Sigmoid colon (tissue), 7 donors: ENCODE measurements around the gene ACYP1. TPM values are rescaled to one million over a fixed set of nuclear protein-coding genes. Genes with fewer than 3 reads are reported as not detected.

Source experiments
- DNase-seq: peaks from one replicate; pipeline ENCODE4 v3.0.0-alpha.2; 2019
- H3K27ac ChIP-seq, 4 donors: fragments of 200-600 bp; sonication (generic); one replicate each; pipeline ENCODE4 v1.5.1; 2016 to 2019; ENCODE audit warnings: mild to moderate bottlenecking in 1 of 4
- H3K27me3 ChIP-seq, 3 donors: fragments of 200-600 bp; sonication (generic); one replicate each; pipeline ENCODE4 v1.5.1; 2019; ENCODE audit warnings: mild to moderate bottlenecking in 1 of 3
- H3K36me3 ChIP-seq, 4 donors: fragments of 200-600 bp; sonication (generic); one replicate each; pipeline ENCODE4 v1.5.1; 2016 to 2019
- H3K4me1 ChIP-seq, 4 donors: fragments of 200-600 bp; sonication (generic); one replicate each; pipeline ENCODE4 v1.5.1; 2017 to 2019
- H3K4me3 ChIP-seq, 4 donors: fragments of 200-600 bp; sonication (generic); one replicate each; pipeline ENCODE4 v1.5.1; 2017 to 2019; ENCODE audit warnings: mild to moderate bottlenecking in 2 of 4, moderate library complexity in 1 of 4
- H3K9me3 ChIP-seq, 4 donors: fragments of 200-600 bp in 3 of 4; sonication (generic) in 3 of 4; one replicate each; pipeline versions ENCODE4 v1.5.1 to v1.6.1; 2013 to 2019
- CTCF ChIP-seq, 4 experiments: fragments of 450-650 bp in 3 of 4; fragments of 200-600 bp in 1 of 4; IDR thresholded peaks; one replicate each; pipeline ENCODE4 v1.5.1; 2016 to 2019; ENCODE audit warnings: antibody characterized with exemption in 4 of 4, mild to moderate bottlenecking in 3 of 4, moderate library complexity in 2 of 4
- EP300 ChIP-seq, 4 donors: sonication (generic); formaldehyde crosslinking; IDR thresholded peaks; one replicate each; pipeline ENCODE4 v1.6.1; 2017; ENCODE audit warnings: antibody characterized with exemption in 4 of 4
- POLR2A ChIP-seq, 2 donors: fragments of 450-650 bp; IDR thresholded peaks; one replicate each; pipeline ENCODE4 v1.6.1; 2016; ENCODE audit warnings: antibody characterized with exemption in 2 of 2, mild to moderate bottlenecking in 2 of 2, moderate library complexity in 2 of 2
- POLR2AphosphoS5 ChIP-seq, 4 donors: sonication (generic); formaldehyde crosslinking; IDR thresholded peaks; one replicate each; pipeline ENCODE4 v1.6.1; 2017; ENCODE audit warnings: antibody characterized with exemption in 4 of 4
- WGBS, 2 donors: extraction: QIAGEN DNeasy Blood & Tissue Kit; methylation state at CpG; one replicate each; pipeline ENCODE4 v1.1.7; 2013; 5-methylcytosine and 5-hydroxymethylcytosine counted together
- intact Hi-C: fragments of 100-400 bp; cut with DNase I; formaldehyde crosslinking; loops from one replicate; pipeline ENCODE4 v1.15.1; 2023
- polyA plus RNA-seq, 3 donors: library from polyadenylated mRNA; stranded (reverse); fragments of 200-250 nt; gene quantifications; one replicate each; pipeline ENCODE4 v1.2.3, GENCODE V29; 2013
- total RNA-seq, 4 donors: library from RNA; depleted of rRNA; stranded (reverse); fragments of >200 nt; gene quantifications; one replicate each; pipeline ENCODE4 v1.1.0, GENCODE V29; 2016
- donor health status: healthy with polysubstance abuse.
- donor health status: Bipolar disorder and iron deficiency.
- donor health status: healthy.

ACYP1 gene
- total and polyA plus RNA-seq, 7 donors = 4.2 to 36.3 (median 20.5) TPM

GRCh38 chr14:75077794-75078193 lies 14.0 kb upstream of the ACYP1 start:
- no peak overlapping the region for H3K4me3 ChIP-seq
- TF ChIP-seq POLR2AphosphoS5 (IDR thresholded peaks at IDR 0.05) (peak in 3 of 4 donors; percentile 36 to 66 (median 42)), CTCF (IDR thresholded peaks at IDR 0.05) (no peak), POLR2A (IDR thresholded peaks at IDR 0.05) (no peak), EP300 (IDR thresholded peaks at IDR 0.05) (no peak)
- H3K36me3 ChIP-seq = peaks cover 0 to 4% (median 0%) of the 10 kb centered on the region in 4 donors
- H3K27me3 ChIP-seq = no peaks in the 10 kb centered on the region
- intact Hi-C loops = no loop called here
- H3K27ac ChIP-seq = peak overlapping the region in 3 of 4 donors; percentile 28 to 60 (median 38)
- peaks cover 0 to 48% (median 28%) of the 10 kb centered on the region in 4 donors for H3K4me1 ChIP-seq
- no peak for DNase-seq
- no peaks in the 10 kb centered on the region for H3K9me3 ChIP-seq

GRCh38 chr14:75070383-75070782 lies 6.6 kb upstream of the ACYP1 start:
- peak; percentile 92 for DNase-seq
- intact Hi-C loops = no loop called here
- H3K36me3 ChIP-seq = no peaks in the 10 kb centered on the region
- TF ChIP-seq POLR2A (IDR thresholded peaks at IDR 0.05) (no peak), EP300 (IDR thresholded peaks at IDR 0.05) (peak in 1 of 4 donors; percentile 73), POLR2AphosphoS5 (IDR thresholded peaks at IDR 0.05) (peak; percentile 50 to 83 (median 76))
- H3K27ac ChIP-seq = peak overlapping the region; percentile 93 to 95 (median 94)
- H3K27me3 ChIP-seq = no peaks in the 10 kb centered on the region
- WGBS, 2 donors = 83 to 85% methylated on average over 9 of the region's 9 CpGs
- peaks cover 0 to 41% (median 24%) of the 10 kb centered on the region in 4 donors for H3K4me1 ChIP-seq
- H3K4me3 ChIP-seq = peak overlapping the region in 2 of 4 donors; percentile 61
- no peaks in the 10 kb centered on the region for H3K9me3 ChIP-seq

- H3K27me3 ChIP-seq = no peaks in the 10 kb centered on the region
- H3K36me3 ChIP-seq = no peaks in the 10 kb centered on the region
- no peak for DNase-seq
- H3K4me3 ChIP-seq = peak overlapping the region; percentile 46 to 61 (median 60)
- peak overlapping the region; percentile 93 to 95 (median 94) for H3K27ac ChIP-seq
- WGBS, 2 donors = 15 to 41% methylated on average over 12 of the region's 12 CpGs
- no peaks in the 10 kb centered on the region for H3K9me3 ChIP-seq
- intact Hi-C loops = loop anchor here (2.0 to 5.0 kb wide), 2 partner anchors 19 to 67 kb away; partner anchors contain the start of genes EIF2B2 and MLH3
- H3K4me1 ChIP-seq = peaks cover 0 to 41% (median 24%) of the 10 kb centered on the region in 4 donors
- TF ChIP-seq POLR2AphosphoS5 (IDR thresholded peaks at IDR 0.05) (no peak), POLR2A (IDR thresholded peaks at IDR 0.05) (no peak), CTCF (IDR thresholded peaks at IDR 0.05) (no peak), EP300 (IDR thresholded peaks at IDR 0.05) (no peak)
These were observed 6.0 kb upstream of the ACYP1 start for GRCh38 chr14:75069811-75070145.

GRCh38 chr14:75069121-75069810 lies 5.4 kb upstream of the ACYP1 start, which contains the start of gene ZC2HC1C:
Gene ZC2HC1C (plus strand): TSS chr14:75069641. CDS start chr14:75070574, 933 bp downstream.
- intact Hi-C loops = loop anchor here (2.0 to 5.0 kb wide), 2 partner anchors 18 to 67 kb away; partner anchors contain the start of genes EIF2B2 and MLH3
- Histone ChIP-seq H3K27me3 (no peaks in the 10 kb centered on the region), H3K27ac (peak within 1 kb of the TSS; percentile 93 to 95 (median 94)), H3K4me3 (peak within 1 kb of the TSS; percentile 46 to 61 (median 60)), H3K4me1 (peaks cover 0 to 41% (median 26%) of the 10 kb centered on the region in 4 donors), H3K9me3 (no peaks in the 10 kb centered on the region), H3K36me3 (no peaks in the 10 kb centered on the region)
- DNase-seq = peak; percentile 98
- 1 to 3% methylated on average over 58 of the region's 58 CpGs for WGBS, 2 donors
- peak in 2 of 4 donors; percentile 49 to 75 for TF ChIP-seq EP300 (IDR thresholded peaks at IDR 0.05)
- TF ChIP-seq POLR2A (IDR thresholded peaks at IDR 0.05) = peak; percentile 33 to 41
- TF ChIP-seq CTCF (IDR thresholded peaks at IDR 0.05) = no peak
- TF ChIP-seq POLR2AphosphoS5 (IDR thresholded peaks at IDR 0.05) = peak; percentile 67 to 89 (median 83)
